Osteoblast (primary cell): ENCODE data around the gene CCL13. TPM values are rescaled to one million over a fixed set of nuclear protein-coding genes. Genes with fewer than 3 reads are reported as not detected.

Experiments
- DNase-seq: peaks from one replicate; pipeline ENCODE4 v3.0.0; 2011; ENCODE audit warnings: low spot score, mixed read lengths; ENCODE audit not compliant: insufficient read length; ENCODE audit errors: missing footprints
- H2AFZ ChIP-seq: 2 replicates; pipeline ENCODE4 v1.6.0; 2011; ENCODE audit warnings: mild to moderate bottlenecking, low read length
- H3K27ac ChIP-seq: 2 replicates; pipeline ENCODE4 v1.5.1; 2011; ENCODE audit warnings: mild to moderate bottlenecking, low read depth, low read length, moderate library complexity
- H3K27me3 ChIP-seq: 2 replicates; pipeline ENCODE4 v1.6.0; 2012; ENCODE audit warnings: mild to moderate bottlenecking, control low read depth, inconsistent platforms, low read length, moderate library complexity; ENCODE audit not compliant: insufficient read depth
- H3K36me3 ChIP-seq: 2 replicates; pipeline ENCODE4 v1.5.1; 2011; ENCODE audit warnings: mild to moderate bottlenecking, low read length, control low read depth, moderate library complexity; ENCODE audit not compliant: insufficient read depth
- H3K4me1 ChIP-seq: 2 replicates; pipeline ENCODE4 v1.5.1; 2011; ENCODE audit warnings: mild to moderate bottlenecking, low read length, control low read depth, moderate library complexity; ENCODE audit not compliant: insufficient read depth
- H3K4me2 ChIP-seq: 2 replicates; pipeline ENCODE4 v1.6.0; 2011; ENCODE audit warnings: mild to moderate bottlenecking, low read length; ENCODE audit not compliant: insufficient read depth
- H3K4me3 ChIP-seq: fragments of 200-600 bp; sonication (generic); 3 replicates; pipeline ENCODE4 v1.5.1; 2012; ENCODE audit warnings: mild to moderate bottlenecking, low read length, inconsistent platforms; ENCODE audit not compliant: insufficient read depth
- H3K79me2 ChIP-seq: 2 replicates; pipeline ENCODE4 v1.6.0; 2012; ENCODE audit warnings: mild to moderate bottlenecking, low read length, control low read depth, inconsistent platforms; ENCODE audit not compliant: insufficient read depth
- H3K9me3 ChIP-seq: 2 replicates; pipeline ENCODE4 v1.5.1; 2011; ENCODE audit warnings: low read depth, low read length, control low read depth
- H4K20me1 ChIP-seq: 2 replicates; pipeline ENCODE4 v1.6.0; 2012; ENCODE audit warnings: mild to moderate bottlenecking, low read length, control low read depth; ENCODE audit not compliant: insufficient read depth
- CTCF ChIP-seq: IDR thresholded peaks from 2 replicates; pipeline ENCODE4 v1.5.1; 2011; ENCODE audit warnings: mild to moderate bottlenecking, low read depth, low read length, moderate library complexity; ENCODE audit errors: extremely low read depth
- total RNA-seq: library from RNA; depleted of rRNA; stranded (reverse); fragments of >200 nt; gene quantifications from 2 replicates; pipeline ENCODE4 v1.2.3, GENCODE V29; 2012

The CCL13 gene
- total RNA-seq, 1 donor, result 0.36 TPM

- Histone ChIP-seq H3K36me3 (no peaks in the 10 kb centered on the region), H3K27ac (peak overlapping the region; percentile 40), H3K27me3 (no peaks in the 10 kb centered on the region), H3K9me3 (no peaks in the 10 kb centered on the region), H3K4me2 (no peak overlapping the region), H3K4me3 (no peak overlapping the region), H3K79me2 (no peaks in the 10 kb centered on the region), H3K4me1 (peaks cover 15% of the 10 kb centered on the region), H2AFZ (no peak overlapping the region), H4K20me1 (no peaks in the 10 kb centered on the region)
- no peak for TF ChIP-seq CTCF
- no peak for DNase-seq
Observed at GRCh38 chr17:34312080-34312479, 44.2 kb upstream of the CCL13 start.

DNA sequence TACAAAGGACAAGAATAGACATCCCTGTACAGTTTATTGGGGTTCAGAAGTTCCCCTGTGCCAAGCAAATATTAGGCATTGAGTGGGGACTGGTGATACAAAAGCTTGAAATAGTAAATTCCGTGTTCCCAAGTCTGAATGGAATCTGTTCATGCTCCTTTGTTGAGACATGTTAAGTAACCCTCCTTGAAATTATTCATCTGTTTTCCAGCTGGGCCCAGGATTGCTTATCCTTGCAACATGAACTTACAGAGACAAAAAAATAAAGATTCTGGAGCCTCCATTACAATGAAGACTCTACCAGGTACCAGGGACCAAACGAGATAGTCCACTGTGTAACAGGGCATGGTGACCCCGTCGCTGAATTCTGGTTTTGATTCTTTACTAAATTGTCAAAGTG lies 43.1 kb upstream of the CCL13 start:
- no peak overlapping the region for H2AFZ ChIP-seq
- H3K27me3 ChIP-seq, result no peaks in the 10 kb centered on the region
- no peak for DNase-seq
- no peak overlapping the region for H3K4me2 ChIP-seq
- H3K36me3 ChIP-seq, result no peaks in the 10 kb centered on the region
- H4K20me1 ChIP-seq, result no peaks in the 10 kb centered on the region
- no peaks in the 10 kb centered on the region for H3K79me2 ChIP-seq
- H3K27ac ChIP-seq, result peak overlapping the region; percentile 40
- TF ChIP-seq CTCF, result no peak
- no peak overlapping the region for H3K4me3 ChIP-seq
- peaks cover 11% of the 10 kb centered on the region for H3K4me1 ChIP-seq
- H3K9me3 ChIP-seq, result no peaks in the 10 kb centered on the region

DNA sequence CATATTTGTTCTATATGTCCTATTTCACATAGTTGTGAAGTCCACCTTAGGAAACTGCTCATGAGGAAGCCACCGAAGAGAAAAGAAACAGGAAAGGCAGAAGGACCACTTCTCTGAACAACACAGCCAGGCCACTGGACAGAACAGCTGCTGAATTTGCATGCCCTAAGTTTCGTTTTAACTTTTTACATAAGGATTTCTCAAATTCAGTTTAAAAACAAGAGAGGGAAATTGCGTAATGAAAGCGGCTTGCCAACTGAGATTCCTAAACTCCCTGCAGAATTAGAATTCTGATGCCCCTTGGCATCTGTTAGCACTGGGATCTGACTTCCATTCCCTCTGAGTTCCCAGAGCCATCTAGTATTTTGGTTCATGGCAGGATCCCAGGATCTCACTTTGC lies 42.0 kb upstream of the CCL13 start:
- peaks cover 11% of the 10 kb centered on the region for H3K4me1 ChIP-seq
- no peaks in the 10 kb centered on the region for H4K20me1 ChIP-seq
- H3K9me3 ChIP-seq, result no peaks in the 10 kb centered on the region
- no peaks in the 10 kb centered on the region for H3K36me3 ChIP-seq
- H3K4me3 ChIP-seq, result no peak overlapping the region
- peak overlapping the region; percentile 35 for H3K4me2 ChIP-seq
- H3K27ac ChIP-seq, result peak overlapping the region; percentile 26
- peak overlapping the region; percentile 9 for H2AFZ ChIP-seq
- H3K79me2 ChIP-seq, result no peaks in the 10 kb centered on the region
- no peak for TF ChIP-seq CTCF
- no peak for DNase-seq
- H3K27me3 ChIP-seq, result no peaks in the 10 kb centered on the region

DNA sequence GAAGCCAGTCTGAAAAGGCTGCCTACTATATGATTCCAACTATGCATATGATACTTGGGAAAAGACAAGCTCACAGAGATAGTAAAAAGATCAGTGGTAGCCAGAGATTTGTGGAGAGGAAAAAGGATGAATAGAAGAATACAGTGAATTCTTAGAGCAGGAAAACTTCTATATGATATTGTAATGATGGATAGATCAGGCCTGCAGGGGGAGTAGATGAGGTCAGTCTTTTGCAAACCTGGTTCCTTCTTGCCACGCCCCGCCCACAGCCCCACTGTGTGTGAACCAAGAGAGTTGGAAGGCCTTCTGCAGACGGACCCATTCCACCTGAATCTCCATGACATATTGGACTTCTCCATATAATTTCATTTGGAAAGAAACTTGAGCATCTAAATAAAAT lies 37.8 kb upstream of the CCL13 start:
- peak; percentile 9 for TF ChIP-seq CTCF
- no peak for DNase-seq

More for the DNA sequence above, 37.8 kb upstream of the CCL13 start:
- Histone ChIP-seq H3K27ac (no peak overlapping the region), H2AFZ (no peak overlapping the region), H3K79me2 (no peaks in the 10 kb centered on the region), H3K4me3 (no peak overlapping the region), H3K27me3 (no peaks in the 10 kb centered on the region), H3K4me2 (no peak overlapping the region), H3K36me3 (no peaks in the 10 kb centered on the region), H3K9me3 (no peaks in the 10 kb centered on the region), H4K20me1 (no peaks in the 10 kb centered on the region), H3K4me1 (peaks cover 8% of the 10 kb centered on the region)
